ENCODE measurements around the gene HHIPL1.
"Not testable (repeated sequence)": the region's sequence is repeated elsewhere in the genome, so short reads cannot be mapped to it uniquely, and the experiment has no call there.

The HHIPL1 gene

DNA sequence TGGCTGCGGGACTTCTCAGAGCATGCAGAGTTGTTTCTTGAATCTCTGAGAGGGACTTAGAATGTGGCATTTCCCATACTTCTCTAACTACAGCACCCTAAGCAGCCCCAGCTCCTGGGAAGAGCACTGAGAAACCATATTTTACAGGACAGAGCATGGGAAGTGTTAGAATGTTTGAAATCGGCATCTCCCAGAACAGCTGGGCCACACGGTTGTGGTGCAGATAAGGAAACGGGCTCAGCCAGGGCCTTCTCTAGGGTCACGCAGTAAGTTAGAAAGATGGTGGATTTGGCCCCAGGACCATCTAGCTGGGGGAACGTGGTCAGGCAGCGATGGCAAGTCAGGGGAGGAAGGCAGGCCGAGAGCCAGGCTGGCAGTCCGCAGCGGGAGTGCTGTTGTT is 10.5 kb upstream of the HHIPL1 start:
- no peak for DNase-seq (ENCODE audit: low read depth)

DNA sequence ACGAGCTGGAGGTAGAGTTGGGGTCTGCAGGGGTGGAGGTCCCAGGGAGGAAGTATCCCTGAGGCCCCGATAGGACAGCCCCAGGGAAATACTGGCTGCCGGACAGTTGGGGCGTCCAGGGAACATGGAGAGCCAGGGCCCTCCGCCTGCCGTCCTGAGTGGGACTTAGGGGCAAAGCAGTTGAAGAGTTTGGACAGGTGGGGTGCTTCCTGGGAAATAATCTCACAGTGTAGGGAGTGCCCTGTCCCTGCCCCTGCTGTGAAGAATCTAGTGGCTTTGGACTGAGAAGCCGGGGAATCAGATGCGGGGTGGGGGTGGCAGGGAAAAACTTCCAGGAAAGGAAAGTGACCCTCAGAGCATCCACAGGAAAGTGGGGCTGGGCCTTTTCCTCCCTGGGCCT is 9.8 kb upstream of the HHIPL1 start:
- DNase-seq (ENCODE audit: low read depth), result no peak

- no peak for DNase-seq (ENCODE audit: low read depth)
These were observed 8.4 kb upstream of the HHIPL1 start for GRCh38 chr14:99636487-99636886.

DNA sequence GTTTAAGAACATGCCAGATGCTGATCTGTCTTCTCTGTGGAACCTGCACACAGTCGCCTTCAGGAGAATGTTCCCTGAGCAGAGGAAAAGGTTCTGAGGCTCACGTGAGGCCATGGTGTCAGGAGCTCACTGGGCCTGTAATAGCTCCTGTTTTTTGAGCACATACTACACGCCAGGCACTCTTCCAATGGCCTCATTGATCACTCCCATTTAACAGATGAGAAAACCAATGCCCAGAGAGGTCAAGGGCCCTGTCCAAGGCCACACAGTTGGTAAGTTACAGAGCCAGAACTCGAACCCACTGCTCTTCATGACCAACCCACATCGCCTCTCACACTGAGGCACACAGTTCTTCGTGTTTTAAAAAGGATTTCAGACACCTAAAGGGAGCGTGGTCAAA is 7.3 kb upstream of the HHIPL1 start:
- DNase-seq (ENCODE audit: low read depth), result no peak

DNA sequence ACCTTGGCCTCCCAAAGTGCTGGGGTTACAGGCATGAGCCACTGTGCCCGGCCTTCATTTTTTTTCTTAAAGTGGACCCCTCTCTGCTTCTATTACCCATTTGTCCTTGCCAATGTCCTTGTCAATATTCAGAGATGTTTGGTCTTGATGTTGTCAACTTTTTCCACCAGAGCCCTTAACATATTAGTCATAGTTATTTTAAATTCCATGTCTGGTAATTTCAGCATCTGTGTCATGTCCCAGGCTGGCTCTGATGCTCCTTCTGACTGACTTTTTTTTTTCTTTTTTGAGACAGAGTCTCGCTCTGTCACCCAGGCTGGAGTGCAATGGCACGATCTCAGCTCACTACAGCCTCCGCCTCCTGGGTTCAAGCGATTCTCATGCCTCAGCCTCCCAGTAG is 2.2 kb upstream of the HHIPL1 start:
- DNase-seq (ENCODE audit: low read depth), result not testable (repeated sequence)

- DNase-seq (ENCODE audit: low read depth), result no peak
These were observed 1.6 kb upstream of the HHIPL1 start for GRCh38 chr14:99643343-99643742.

DNA sequence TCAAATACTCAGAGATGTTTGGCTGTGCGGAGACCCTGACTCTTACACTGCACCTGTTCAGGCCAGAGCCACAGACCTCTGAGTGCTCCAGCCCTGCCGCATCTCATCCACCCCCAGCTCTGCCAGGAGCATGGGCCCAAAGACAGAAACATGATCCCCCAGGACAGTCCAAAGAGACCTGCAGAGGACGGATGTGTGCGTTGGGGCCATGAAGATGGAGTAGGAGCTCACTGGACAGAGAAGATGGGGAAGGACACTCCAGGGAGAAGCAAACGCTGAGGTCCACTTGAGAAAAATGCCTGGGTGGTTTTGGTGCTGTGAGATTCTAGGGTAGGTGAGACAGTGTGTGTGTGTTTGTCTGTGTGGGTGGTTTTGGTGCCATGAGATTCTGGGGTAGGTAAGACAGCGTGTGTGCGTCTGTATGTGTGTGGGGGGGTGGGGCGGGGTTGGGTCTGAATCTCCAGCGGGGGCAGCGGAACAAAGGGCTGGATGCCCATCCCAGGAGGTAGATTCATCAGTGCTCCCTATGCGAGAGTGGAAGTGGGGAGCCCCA is 818 bp upstream of the HHIPL1 start:
- DNase-seq (ENCODE audit: low read depth), result no peak

GRCh38 chr14:99645545-99646505 is 896 bp downstream of the HHIPL1 start:
- DNase-seq (ENCODE audit: low read depth), result no peak

- no peak for DNase-seq (ENCODE audit: low read depth)
These were observed 2.5 kb downstream of the HHIPL1 start for GRCh38 chr14:99647411-99647810.

GRCh38 chr14:99648027-99648784 is 3.3 kb downstream of the HHIPL1 start:
- no peak for DNase-seq (ENCODE audit: low read depth)

DNA sequence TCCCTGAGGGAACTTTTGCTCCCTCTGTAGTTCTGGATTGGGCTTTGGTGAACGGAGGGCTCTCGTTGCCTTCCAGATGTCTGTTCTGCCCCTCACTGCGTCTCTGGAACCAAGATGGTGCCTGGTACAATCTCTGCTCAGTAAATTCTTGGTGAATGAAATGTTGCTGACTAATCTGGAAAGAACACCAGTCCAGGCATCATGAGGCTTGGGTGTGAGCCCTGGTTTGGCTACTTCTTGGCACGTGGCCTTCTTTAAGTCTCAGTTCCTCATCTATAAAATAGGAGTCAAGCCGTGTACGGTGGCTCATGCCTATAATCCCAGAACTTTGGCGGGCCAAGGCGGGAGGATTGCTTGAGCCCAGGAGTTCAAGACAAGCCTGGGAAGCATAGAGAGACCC is 4.3 kb downstream of the HHIPL1 start:
- DNase-seq (ENCODE audit: low read depth), result no peak

DNA sequence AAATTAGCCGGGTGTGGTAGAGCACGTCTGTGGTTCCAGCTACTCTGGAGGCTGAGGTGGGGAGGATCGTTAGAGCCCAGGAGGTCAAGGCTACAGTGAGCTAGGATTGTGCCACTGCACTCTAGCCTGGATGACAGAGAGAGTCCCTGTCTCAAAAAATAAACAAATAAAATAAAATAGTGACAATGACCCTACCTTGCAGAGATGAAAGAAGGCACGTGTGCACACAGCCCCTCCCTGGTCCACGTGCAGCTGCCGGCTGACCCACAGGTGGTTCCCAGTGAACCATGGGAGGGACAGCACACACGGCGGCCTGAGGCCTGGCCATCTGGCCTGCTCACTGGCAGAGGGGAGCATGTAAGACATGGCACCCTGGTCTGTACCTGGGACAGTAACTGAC is 4.7 kb downstream of the HHIPL1 start:
- no peak for DNase-seq (ENCODE audit: low read depth)

DNA sequence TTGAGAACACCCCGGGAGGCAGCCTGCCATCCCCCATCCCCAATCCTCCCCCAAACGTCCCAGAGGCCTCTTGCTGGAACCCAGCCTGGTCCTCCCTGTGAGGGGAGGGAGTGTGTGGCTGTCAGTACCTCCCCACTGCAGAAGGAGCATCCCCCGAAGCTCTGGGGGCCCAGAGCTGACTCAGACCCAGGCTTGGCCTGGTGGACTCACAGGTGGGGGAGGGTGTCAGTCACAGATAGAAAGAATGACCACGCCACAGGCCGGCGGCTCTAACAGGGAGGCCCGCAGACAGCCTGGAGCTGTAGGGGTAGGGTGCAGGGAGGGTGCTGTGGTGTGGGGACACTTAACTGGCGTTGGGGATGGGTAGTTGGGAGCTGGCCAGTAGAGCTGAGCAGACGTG is 5.3 kb downstream of the HHIPL1 start:
- no peak for DNase-seq (ENCODE audit: low read depth)

GRCh38 chr14:99651953-99652746 is 7.2 kb downstream of the HHIPL1 start:
- DNase-seq (ENCODE audit: low read depth), result no peak

GRCh38 chr14:99654235-99654985 is 9.5 kb downstream of the HHIPL1 start:
- no peak for DNase-seq (ENCODE audit: low read depth)

DNA sequence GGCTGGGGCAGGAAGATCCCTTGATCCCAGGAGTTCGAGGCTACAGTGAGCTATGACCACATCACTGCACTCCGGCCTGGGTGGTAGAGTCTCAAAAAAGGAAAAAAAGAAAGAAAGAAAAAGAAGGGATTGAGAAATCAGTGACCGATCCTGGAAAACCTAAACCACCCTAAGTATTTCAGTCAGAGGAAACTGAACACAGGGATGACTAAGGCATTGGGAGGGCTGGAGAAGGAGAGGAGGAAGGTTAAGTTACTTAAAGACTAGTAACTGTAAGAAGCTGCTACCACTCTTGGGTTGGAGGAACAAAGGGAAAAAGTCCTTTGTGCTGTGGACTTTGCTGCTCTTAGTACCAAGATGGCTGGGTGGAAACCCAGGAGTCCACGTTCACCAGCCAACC is 10.6 kb downstream of the HHIPL1 start:
- DNase-seq (ENCODE audit: low read depth), result no peak

GRCh38 chr14:99656171-99656570 is 11.2 kb downstream of the HHIPL1 start:
- no peak for DNase-seq (ENCODE audit: low read depth)

GRCh38 chr14:99657645-99658155 is 12.8 kb downstream of the HHIPL1 start:
- no peak for DNase-seq (ENCODE audit: low read depth)

- no peak for DNase-seq (ENCODE audit: low read depth)
These were observed 13.4 kb downstream of the HHIPL1 start for GRCh38 chr14:99658218-99658845.

GRCh38 chr14:99659333-99659741 is 14.4 kb downstream of the HHIPL1 start:
- DNase-seq (ENCODE audit: low read depth), result no peak
